GM19240 (cell line): Measurements from ENCODE around the gene TARS2.

ENCODE experiments used
- DNase-seq: peaks from one replicate; pipeline ENCODE4 v3.0.0; 2011; ENCODE audit warnings: low spot score; ENCODE audit not compliant: insufficient read length

The TARS2 gene

GRCh38 chr1:150555198-150555970, 68.2 kb downstream of the TARS2 start:
- DNase-seq, result no peak

DNA sequence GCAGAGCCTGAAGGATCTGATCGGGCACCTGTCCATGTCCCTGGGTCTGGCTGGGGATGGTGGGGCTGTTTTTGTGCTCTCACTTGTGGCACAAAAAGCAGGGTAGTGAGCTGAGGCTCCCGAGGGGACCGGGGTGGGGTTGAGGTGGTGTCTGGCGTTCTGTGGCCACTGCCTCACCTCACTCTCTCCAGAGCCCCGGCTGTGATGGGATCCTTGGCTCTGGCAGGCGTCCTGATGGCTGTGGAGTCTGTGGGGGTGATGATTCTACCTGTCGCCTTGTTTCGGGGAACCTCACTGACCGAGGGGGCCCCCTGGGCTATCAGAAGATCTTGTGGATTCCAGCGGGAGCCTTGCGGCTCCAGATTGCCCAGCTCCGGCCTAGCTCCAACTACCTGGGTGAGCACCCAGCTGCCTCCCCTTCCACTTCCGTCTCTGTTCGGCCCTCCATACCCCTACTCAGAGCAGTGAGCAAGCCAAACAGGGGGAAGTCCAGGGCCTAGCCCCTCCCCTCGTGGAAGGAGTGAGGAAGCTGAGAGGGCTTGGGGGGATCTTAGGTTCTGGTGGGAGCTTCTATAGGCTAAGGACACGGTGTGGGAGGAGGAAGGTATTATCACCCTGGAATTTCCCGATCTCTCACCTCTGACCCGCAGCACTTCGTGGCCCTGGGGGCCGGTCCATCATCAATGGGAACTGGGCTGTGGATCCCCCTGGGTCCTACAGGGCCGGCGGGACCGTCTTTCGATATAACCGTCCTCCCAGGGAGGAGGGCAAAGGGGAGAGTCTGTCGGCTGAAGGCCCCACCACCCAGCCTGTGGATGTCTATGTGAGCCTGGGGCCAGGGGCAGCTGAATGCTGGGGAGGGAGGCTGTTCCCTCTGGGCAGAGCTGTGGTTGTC, 69.0 kb downstream of the TARS2 start:
- DNase-seq, result no peak

DNA sequence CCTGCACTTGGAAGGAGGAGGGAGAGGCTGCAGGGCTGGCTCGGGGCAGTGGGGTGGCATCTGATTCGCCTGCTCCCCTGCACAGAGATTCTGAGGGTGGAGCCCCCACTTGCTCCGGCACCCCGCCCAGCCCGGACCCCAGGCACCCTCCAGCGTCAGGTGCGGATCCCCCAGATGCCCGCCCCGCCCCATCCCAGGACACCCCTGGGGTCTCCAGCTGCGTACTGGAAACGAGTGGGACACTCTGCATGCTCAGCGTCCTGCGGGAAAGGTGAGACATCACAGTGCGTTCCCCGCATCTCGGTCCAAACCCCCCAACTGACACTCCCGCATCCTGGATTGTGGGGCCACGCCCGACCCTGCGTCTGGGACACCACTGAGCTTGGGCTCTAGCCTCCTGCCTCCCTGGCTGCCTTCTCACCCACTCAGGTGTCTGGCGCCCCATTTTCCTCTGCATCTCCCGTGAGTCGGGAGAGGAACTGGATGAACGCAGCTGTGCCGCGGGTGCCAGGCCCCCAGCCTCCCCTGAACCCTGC, 69.9 kb downstream of the TARS2 start:
- no peak for DNase-seq
